Left kidney (tissue), 8 donors: ENCODE results near the gene GRAMD2A. TPM values are rescaled to one million over a fixed set of nuclear protein-coding genes. Genes with fewer than 3 reads are reported as not detected.

Experiments
- DNase-seq: peaks from one replicate; pipeline ENCODE4 v3.0.0-alpha.2; 2013
- long read RNA-seq, 8 donors: transcript quantifications; one replicate each; lab custom pipeline, GENCODE V29; 2026
- polyA plus RNA-seq: library from polyadenylated mRNA; unstranded; fragments of 120-200 nt; gene quantifications from one replicate; pipeline ENCODE4 v1.2.1, GENCODE V29; 2013; ENCODE audit not compliant: insufficient read length

GRAMD2A gene
- polyA plus RNA-seq, result 10.6 TPM
- long read RNA-seq, donor 1, result 0 reads
- long read RNA-seq, donor 2, result 0 reads
- long read RNA-seq, donor 3, result 0 reads
- long read RNA-seq, donor 4, result 0 reads
- long read RNA-seq, donor 5, result 0 reads
- long read RNA-seq, donor 6, result 0 reads
- long read RNA-seq, donor 7, result 0 reads
- long read RNA-seq, donor 8, result 0 reads

DNA sequence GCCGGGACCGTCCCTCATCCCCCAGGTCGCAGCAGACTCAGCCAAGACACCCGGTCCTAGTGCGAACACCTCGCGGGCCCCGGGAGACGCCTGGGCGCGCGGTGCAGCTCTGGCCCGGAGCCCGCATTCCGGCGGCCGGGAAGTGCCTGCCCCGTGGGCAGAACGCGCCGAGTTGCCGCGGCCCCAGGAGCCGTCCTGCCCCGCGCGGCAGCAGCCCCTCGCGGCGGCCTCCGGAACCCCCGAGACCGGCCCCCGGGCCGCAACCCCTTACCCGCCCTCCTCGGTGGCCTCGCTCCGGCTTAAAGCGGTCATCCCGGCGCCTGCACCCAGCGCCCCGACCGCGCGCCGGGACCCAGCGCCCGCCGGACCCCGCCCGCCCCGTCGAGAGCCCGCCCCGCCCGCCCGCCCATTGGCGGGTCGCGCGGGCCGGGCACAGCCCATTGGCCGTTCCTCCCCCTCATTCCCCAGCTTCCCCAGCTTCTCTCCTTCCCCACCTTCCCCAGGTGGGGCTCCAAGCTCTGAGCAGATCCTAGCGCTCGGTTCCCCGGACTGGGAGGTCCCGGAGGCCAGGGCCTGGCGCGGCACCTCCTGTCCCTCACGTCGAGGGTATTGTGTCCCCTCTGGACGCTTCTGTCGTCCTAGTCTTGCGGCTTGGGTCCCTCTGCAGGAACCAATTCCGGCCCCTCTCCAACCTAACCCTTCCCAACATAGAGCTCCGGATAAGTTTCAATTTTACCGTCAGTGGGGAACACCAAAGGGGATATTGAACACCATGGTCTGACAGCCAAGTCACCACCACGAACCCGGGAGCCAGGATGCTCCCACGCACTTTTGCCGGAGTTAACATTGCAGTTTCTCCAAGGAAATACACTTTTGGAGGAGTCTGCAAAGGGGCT lies at the start of gene GRAMD2A:
Gene GRAMD2A (minus strand): TSS at position 328 of the 896 bp plus-strand sequence.
- peak; percentile 34 for DNase-seq

DNA sequence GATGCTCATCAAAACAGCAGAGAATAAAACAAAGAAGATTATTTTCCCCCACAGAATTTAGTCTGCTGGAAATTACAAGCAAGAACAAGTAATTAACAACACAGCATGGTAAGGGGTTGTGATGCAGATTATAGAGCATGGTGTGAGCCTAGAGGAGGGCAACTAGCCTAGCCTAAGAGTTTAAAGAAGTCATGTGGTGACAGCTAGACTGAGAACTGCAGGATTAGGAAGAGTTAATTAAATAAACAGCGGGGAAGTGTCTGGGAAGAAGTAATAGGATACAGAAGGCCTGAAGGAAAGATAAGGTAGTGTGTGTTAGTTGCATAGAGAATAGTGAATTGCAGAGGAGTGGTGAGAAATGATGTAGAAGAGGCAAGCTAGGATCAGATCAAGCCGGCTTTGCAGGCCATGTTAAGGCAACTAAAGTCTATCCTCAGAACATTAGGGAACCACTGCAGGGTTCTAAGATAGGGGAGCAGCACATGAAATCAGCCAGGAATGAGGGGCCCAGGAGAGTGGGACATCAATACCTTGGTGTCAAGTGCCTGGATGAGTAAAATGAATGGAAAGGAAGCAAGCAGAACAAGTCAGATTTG lies 45.3 kb upstream of the GRAMD2A start:
- DNase-seq, result no peak

DNA sequence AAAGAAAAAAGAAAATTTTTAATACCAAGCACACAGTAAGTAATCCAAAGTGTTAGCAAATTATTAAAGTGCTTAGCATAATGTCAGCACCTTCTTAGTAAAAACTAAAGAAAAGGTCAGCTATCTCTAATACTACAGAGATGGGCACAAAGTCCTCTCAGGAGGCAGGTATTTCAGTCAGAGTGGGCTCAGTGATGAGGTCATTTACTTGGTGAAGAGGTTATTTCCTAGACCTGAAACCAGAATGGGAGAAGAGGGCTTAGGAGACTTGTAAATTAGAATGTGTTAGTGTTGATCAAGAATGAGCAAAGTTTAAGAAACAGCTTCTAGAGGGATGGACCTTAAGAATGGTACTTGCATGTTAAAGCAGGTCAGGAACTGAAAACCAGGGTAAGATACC lies 42.1 kb upstream of the GRAMD2A start:
- DNase-seq, result no peak

DNA sequence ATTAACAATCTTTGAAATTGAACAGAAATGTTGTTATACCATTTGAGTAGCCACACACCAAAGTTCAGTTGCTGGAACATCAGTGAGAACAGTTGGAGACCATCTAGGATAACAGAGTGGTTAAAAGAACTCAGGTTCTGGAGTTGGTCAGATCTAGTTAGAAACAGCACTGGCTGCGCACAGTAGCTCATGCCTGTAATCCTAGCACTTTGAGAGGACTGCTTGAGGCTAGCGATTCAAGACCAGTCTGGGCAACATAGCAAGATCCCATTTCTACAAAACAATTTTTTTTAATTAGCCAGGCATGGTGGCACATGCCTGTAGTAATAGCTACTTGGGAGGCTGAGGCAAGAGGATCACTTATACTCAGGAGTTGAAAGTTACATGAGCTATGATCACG lies 41.0 kb upstream of the GRAMD2A start:
- no peak for DNase-seq

DNA sequence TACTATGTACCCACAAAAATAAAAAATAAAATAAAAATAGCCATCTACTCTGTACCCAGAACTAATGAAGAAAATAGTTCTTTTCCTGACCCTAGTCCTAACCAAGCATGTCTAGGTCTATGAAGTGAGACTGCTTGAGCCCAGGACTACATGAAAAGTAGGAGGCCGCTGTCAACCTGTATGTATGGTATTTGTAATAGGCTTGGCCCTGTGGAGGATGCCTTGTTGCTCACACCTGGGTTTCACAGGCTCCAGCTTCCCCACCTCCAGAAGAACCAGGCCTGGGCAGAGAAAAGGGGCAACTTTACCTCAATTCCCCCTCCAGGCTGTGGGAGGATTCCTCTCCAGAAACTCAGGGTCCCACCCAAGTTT lies 40.3 kb upstream of the GRAMD2A start:
- DNase-seq, result no peak

DNA sequence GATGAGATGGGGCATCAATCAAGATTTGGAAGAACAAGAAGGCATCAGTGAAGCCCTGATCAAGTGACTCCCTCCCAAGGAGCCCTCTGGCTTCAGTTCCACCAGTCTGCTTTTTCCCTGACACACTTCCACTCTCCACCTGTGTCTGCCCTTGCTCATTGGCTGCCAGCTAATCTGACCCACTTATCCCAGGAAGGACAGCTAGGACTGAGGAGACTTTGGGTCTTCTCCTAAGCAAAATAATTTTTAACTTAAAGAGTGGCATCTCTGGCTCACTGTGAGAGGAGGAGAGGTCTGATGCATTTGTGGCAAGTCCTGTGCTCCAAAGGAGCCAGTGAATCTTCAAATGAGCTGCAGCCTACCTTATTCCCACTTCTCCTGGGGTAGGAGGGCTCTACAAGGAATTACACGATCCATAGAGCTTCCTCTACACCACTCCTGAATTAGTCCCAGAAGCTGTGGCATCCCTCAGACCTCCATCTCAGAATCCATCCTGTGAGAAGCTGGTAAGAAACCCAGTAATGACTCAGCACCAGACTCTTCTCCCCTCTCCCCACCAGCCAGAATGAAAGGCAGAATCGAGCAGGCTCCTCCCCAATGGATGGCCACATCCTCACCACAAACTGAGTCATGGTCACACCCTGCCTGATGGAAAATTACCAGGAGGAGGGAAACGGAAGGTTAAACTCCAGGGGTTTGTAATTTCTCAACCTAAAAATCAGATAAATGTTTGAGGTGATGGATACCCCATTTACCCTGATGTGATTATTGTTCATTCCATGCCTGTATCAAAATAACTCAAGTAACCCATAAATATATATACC lies 39.7 kb upstream of the GRAMD2A start:
- DNase-seq, result no peak

DNA sequence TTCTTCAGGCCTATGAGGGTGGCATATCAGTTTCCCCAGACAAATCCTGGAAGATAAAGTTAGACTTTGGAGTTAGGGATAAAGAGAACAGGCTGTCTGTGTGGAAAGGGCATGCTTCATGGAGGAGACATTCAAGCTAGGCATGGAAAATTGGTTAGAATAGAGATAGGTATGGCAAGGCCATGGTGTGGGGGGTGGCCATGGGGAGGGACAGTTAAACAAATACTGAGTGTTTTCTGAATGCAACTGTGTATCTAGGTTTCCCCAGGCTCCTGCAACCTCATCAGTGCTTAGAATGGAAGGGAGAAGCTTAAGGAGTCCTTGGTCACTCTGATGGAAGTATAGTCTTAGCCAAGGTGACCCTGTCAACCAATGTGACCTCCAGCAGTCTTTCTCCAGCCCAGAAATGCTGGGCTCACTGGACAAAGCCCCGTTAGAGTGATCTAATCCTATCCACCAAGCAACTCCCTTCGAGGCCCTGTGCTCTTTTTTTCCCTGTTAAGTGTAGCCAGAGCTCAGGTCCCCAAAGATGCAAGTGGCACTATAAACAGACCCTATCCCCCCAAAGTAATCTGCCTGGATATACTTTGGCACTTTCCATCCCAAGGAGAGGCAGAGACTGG lies 38.9 kb upstream of the GRAMD2A start:
- no peak for DNase-seq

DNA sequence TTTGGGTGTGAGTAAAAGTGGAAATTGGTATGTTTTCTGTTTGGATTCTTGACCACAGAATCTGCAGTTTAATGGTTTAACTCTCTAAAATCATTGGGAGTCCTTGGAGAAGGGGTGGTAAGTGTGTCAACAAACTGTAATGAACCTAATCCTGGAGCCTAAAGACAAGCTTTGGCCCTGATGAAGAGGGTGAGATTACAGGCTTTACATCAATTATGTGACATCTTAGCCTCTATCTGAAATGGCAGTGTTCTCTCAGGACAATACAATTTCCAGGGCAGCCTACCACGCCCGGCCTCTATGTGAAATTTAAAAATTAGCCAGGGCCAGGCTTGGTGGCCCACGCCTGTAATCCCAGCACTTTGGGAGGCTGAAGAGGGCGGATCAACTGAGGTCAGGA lies 37.7 kb upstream of the GRAMD2A start:
- no peak for DNase-seq

DNA sequence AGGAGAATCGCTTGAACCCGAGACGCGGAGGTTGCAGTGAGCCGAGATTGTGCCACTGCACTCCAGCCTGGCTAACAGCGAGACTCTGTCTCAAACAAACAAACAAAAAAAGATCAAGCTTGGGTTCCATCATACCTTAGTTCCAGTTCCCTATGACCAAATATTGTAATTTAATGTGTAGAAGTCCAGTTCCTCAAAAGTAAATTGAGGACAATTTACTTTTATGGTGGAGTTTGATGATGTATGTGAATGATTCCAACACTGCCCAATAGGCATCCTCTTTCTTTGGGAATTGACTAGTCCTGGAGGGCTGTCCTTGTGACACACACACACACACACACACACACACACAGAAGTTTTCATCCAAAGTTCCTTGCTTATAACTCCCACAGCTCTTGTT lies 36.2 kb upstream of the GRAMD2A start:
- no peak for DNase-seq

DNA sequence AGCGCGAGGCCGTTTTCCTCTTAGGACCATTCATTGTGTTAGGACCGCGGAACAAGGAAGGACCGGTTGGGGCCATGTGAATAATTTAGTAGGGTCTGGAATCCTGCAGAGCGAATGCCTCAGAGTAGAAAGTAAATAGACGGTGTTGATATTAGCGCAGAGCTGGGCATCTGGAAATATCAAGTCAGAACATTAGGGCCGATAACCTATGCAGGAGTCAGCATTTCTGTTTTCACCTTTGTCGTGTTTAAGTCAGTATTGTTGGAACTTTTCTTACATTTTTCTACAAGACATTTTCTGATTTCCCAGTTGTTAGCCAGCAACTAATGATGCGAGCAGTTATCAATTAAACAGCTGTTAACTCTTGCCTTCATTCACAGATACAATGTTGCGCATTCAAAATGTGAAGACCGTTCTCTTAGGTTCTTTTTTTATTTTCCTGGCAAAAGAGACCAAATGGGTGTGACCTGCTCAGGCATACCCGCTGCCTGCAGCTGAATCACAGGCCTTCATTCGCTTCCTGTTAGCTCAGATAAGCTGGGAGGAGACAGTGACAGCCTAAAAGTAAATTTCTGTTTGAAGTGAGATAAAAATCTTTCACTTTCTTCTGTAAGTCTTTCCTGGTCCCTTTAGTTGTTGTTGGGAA lies 34.4 kb upstream of the GRAMD2A start:
- DNase-seq, result no peak

DNA sequence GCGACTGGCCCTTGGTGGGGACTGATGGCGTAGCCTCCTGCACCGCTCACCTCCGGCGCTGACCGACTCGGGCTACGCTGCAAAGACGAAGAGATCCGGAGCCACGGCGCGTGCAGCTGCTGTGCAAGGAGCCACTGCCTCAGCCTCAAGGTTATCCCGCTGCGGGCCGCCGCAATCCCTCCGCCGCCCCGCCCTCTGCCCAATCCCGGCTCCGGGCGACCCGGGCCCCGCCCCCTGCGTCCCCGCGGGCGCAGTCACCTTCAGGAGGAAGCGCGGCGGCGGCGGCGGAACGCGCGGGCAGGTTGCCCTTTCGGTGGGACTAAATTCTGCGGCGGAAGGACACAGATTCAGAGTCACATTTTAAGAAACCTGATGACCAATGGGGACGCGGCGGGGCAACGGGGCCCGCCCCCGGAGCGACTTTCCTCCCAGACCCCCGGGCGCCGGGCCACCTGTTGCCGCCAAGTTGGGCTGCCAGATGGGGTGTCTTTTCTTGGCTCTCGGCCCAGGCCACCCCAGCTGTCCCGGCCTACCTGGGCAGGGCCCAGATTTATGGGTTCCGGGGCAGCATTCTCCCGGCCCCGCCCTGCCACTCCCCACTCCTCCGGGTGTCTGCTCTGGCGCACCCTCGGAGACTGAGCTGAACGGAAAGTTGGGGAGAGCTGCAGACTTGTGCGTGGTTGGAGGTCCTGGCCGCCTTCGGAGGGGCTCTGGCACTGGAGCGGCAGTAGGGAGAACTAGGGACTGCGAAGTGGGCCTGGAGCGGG lies 33.7 kb upstream of the GRAMD2A start, which contains the start of gene PKM:
Gene PKM (minus strand): TSS at position 125 of the 767 bp plus-strand sequence. CDS start 12,093 bp downstream, outside the sequence.
- DNase-seq, result peak; percentile 97

DNA sequence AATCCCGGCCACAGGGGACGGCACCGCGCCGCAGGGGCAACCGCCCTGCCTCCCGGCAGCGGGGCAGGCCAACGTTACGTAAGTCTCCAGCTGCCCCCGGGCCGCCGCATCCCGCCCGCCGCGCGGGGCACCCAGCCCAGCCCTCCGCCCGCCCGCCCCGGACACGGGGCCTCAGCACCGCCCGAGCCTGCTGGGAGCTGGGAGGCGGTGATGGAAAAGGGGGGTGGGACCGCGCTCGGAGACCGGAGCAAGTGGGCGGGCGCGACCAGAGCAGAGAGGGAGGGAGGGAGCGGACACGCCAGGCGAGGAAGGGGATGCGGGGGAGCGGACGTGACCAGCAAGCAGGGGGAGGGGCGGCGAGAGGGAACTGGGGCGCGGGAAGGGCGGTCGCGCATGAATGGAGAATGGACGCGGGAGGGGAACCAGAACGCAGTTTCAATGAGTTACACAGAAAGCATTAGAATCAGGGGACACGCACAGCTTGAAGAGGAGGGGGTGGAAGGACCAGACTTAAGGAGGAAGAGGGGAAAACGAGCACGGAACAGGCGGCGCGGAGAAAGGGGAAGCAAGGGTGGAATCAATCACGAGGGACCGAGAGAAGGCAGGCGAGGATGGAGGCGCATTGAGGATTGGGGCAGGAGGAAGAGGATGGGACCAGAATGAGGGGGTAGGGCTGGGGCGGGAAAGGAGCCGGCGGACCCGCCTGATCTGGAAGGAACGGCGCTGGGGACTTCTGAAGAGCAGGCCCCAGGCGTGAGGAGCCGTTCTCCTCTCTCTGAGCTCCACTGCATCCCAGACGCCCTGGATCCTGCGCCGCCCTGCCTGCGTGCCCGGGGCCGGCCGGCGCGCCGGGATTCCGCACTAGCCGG lies 32.8 kb upstream of the GRAMD2A start:
- peak; percentile 92 for DNase-seq

DNA sequence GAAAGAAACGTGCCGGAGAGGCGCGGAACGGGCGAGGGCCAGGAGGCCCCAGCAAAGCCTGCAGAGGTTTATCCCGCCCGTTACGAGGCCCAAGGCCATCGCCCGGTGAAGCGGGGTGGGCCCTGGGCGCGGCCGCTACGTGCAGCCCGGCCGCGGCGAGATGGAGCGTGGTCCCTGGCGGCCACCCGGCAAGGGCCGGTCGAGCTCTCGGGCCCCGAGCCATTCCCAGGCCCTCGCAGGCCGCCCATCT lies 32.3 kb upstream of the GRAMD2A start:
- no peak for DNase-seq

DNA sequence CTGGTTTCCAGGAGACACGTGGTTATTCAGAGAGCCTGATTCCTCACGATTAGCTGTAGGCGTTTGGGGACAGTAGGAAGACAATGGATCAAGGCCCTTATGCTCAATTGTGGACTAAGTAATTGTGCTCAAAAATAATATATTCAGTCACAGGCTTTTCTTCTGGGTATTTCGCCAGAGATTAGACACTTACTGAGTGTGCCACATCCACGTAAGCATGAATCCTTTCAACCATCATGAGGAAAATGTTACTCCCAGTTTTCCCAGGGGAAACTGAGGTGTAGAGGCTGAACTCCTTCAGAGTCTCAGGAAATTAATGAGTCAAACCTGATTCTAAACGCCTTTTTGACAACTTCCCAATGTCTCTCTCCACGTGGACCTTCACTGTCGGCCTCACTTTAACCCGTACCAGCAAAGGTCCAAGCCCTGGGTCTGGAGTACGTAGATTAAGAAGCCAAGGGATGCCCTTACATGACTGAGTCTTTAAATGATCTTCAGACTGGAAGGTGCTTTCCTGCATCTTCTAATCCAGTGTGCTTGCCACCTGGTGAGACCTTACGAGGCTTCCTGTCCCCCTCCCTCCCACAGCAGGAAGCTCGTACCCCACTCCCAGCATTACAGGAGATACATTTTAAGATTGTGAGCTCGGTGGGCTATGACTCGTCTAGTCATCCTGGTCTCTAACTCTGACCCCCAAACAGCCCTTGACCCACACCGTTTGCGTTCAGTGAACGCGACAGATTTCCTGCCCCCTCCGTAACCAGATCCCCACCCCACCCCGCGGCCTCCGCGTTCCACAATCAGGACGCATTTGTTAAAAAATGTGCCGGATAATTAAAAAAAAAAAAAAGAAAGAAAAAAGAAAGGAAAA lies 31.7 kb upstream of the GRAMD2A start:
- no peak for DNase-seq

DNA sequence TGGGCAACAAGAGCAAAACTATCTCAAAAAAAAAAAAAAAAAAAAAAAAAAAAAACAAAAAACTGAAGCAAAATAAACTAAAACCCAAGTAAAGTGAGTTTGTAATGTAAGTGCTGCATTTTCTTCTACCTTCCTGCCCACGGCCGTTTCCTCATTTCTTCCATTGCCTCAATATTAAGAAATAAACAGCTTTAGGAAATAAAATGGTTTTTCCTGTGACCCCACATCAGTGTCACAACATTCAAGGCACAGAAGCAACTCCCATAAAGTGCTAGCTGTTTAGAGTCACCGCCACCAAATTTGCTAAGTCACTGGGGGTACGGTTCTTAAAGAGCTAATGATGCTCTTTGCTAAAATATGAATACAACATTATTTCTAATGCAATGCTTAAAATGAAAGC lies 30.1 kb upstream of the GRAMD2A start:
- no peak for DNase-seq

DNA sequence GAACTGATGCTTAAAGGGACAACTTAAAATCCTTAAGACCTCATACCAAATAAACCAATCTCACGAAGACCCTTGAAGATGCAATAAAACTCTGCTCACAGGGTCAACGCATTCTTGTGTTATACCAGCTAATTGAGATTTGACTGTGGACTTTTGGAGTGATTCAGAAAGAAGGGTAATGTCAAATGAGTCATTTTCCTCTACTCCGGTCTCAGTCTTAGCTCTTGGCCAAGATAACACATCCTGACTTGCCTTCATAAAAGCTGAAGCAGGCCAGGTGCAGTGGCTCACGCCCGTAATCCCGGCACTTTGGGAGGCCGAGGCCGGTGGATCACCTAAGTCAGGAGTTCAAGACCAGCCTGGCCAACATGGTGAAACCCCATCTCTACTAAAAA lies 29.6 kb upstream of the GRAMD2A start:
- no peak for DNase-seq

DNA sequence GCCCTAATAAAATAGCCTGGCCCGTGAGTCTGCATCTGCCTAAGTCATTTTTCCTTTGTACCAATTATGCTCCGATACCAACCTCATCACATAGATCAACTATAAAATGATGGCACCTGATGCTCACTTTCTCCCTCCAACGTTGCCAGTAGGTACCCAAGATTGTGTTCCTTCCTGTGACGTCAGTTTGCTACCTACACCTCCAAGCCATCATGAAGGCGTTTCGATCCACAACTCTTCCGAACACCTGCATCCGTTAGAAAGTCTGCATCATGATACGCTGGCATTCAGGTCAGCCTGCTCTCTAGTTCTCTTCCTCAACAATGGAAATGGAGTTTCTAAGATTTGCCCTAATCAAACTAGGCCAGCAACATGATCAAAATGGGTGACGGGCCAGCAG lies 25.7 kb upstream of the GRAMD2A start:
- DNase-seq, result no peak

DNA sequence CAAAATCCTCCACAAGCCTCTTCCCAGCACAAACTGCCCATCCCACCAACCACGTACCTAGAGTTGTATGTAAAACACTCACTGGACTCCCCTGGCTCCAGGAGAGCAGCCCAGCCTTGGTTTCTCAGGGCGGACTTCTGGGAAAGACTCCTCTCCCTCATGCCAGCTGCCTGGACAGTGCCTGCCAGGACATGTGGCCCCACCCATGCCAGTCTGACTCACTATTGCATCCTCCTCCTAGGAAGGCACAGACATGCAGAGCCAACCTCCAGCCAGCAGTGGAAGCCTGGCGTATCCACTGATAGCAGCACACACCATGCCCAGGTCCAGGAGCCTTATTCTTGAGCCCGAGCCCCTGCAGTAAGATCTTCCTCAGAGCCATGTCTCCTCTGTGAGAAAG lies 24.8 kb upstream of the GRAMD2A start:
- no peak for DNase-seq

DNA sequence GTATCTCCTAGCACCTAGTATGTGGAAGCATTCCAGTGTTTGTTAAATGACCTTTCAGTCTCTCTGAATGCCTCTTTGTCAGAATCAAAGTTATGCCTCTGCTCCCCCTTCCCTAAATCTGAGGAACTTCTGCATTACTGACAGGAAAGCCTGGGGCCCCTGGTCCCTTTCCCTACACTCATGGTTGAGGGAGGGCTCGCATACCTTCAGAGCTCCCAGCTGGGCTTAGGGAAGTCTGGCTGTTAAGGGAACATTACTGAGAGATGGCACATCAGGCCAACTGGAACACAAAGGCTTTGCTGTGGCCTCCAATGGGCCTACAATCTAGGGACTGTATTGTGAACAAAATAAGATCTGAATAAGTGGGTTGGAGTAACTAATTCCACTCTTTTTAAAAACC lies 23.1 kb upstream of the GRAMD2A start:
- no peak for DNase-seq
